Right atrium auricular region (tissue), 2 donors: ENCODE results near the gene TEX11. TPM values are rescaled to one million over a fixed set of nuclear protein-coding genes. Genes with fewer than 3 reads are reported as not detected.
"Not testable (repeated sequence)": the region's sequence is repeated elsewhere in the genome, so short reads cannot be mapped to it uniquely, and the experiment has no call there.

Experiments
- DNase-seq: peaks from one replicate; pipeline ENCODE4 v3.0.0-alpha.2; 2019; ENCODE audit warnings: low spot score
- H3K27ac ChIP-seq, 2 donors: fragments of 200-600 bp; sonication (generic); 1 replicate in 1 of 2; 2 replicates in 1 of 2; pipeline ENCODE4 v1.5.1; 2016 to 2019
- H3K27me3 ChIP-seq, 2 donors: fragments of 200-600 bp; sonication (generic); one replicate each; pipeline versions ENCODE4 v1.5.1 to v1.6.0; 2017 to 2019
- H3K36me3 ChIP-seq: fragments of 200-600 bp; sonication (generic); one replicate; pipeline ENCODE4 v1.5.1; 2016
- H3K4me1 ChIP-seq, 2 donors: fragments of 200-600 bp; sonication (generic); one replicate each; pipeline versions ENCODE4 v1.5.1 to v1.6.0; 2017 to 2019
- H3K4me3 ChIP-seq, 2 donors: fragments of 200-600 bp; sonication (generic); 1 replicate in 1 of 2; 2 replicates in 1 of 2; pipeline ENCODE4 v1.5.1; 2017 to 2019; ENCODE audit warnings: mild to moderate bottlenecking in 1 of 2, moderate library complexity in 1 of 2
- H3K9me3 ChIP-seq, 2 donors: fragments of 200-600 bp; sonication (generic); one replicate each; pipeline ENCODE4 v1.5.1; 2019
- CTCF ChIP-seq, 2 donors: fragments of 200-600 bp; sonication (generic); IDR thresholded peaks; one replicate each; pipeline ENCODE4 v1.5.1; 2019; ENCODE audit warnings: antibody characterized with exemption in 2 of 2
- total RNA-seq, 2 donors: library from RNA; depleted of rRNA; stranded (reverse); fragments of >200 nt; gene quantifications; one replicate each; pipeline ENCODE4 v1.1.0, GENCODE V29; 2016

The TEX11 gene
- total RNA-seq, 2 donors from 2014 or later, result not detected

- Histone ChIP-seq H3K27ac (no peak overlapping the region), H3K4me3 (no peak overlapping the region), H3K36me3 (no peaks in the 10 kb centered on the region), H3K4me1 (no peaks in the 10 kb centered on the region), H3K27me3 (no peaks in the 10 kb centered on the region), H3K9me3 (peaks cover 0 to 11% of the 10 kb centered on the region in 2 donors)
- no peak for DNase-seq
- TF ChIP-seq CTCF (IDR thresholded peaks at IDR 0.05), result no peak
These were observed 316.4 kb downstream of the TEX11 start for GRCh38 chrX:70592091-70592490.

- H3K4me3 ChIP-seq, H3K36me3 ChIP-seq, DNase-seq, H3K27me3 ChIP-seq, H3K27ac ChIP-seq, H3K9me3 ChIP-seq, H3K4me1 ChIP-seq: not testable (repeated sequence)
These were observed 321.4 kb downstream of the TEX11 start for GRCh38 chrX:70587158-70587557.

GRCh38 chrX:70577442-70577841 is 331.1 kb downstream of the TEX11 start:
- Histone ChIP-seq H3K9me3 (peaks cover 0 to 15% of the 10 kb centered on the region in 2 donors), H3K27me3 (no peaks in the 10 kb centered on the region), H3K4me1 (no peaks in the 10 kb centered on the region), H3K36me3 (no peaks in the 10 kb centered on the region), H3K4me3 (no peak overlapping the region), H3K27ac (no peak overlapping the region)
- no peak for TF ChIP-seq CTCF (IDR thresholded peaks at IDR 0.05)
- no peak for DNase-seq

GRCh38 chrX:70569922-70570576 is 338.5 kb downstream of the TEX11 start:
- H3K27ac ChIP-seq, H3K36me3 ChIP-seq, H3K4me1 ChIP-seq, H3K27me3 ChIP-seq, H3K9me3 ChIP-seq, DNase-seq, H3K4me3 ChIP-seq: not testable (repeated sequence)

- H3K36me3 ChIP-seq, result no peaks in the 10 kb centered on the region
- H3K4me3 ChIP-seq, result no peak overlapping the region
- H3K27me3 ChIP-seq, result no peaks in the 10 kb centered on the region
- H3K27ac ChIP-seq, result no peak overlapping the region
- TF ChIP-seq CTCF (IDR thresholded peaks at IDR 0.05), result no peak
- peaks cover 0 to 18% of the 10 kb centered on the region in 2 donors for H3K9me3 ChIP-seq
- DNase-seq, result no peak
- no peaks in the 10 kb centered on the region for H3K4me1 ChIP-seq
These were observed 353.6 kb downstream of the TEX11 start for GRCh38 chrX:70554948-70555347.

GRCh38 chrX:70554523-70554922 is 354.0 kb downstream of the TEX11 start:
- H3K4me3 ChIP-seq, result no peak overlapping the region
- DNase-seq, result no peak
- H3K27ac ChIP-seq, result no peak overlapping the region
- H3K36me3 ChIP-seq, result no peaks in the 10 kb centered on the region
- no peak for TF ChIP-seq CTCF (IDR thresholded peaks at IDR 0.05)
- H3K27me3 ChIP-seq, result no peaks in the 10 kb centered on the region
- H3K9me3 ChIP-seq, result peaks cover 0 to 14% of the 10 kb centered on the region in 2 donors
- H3K4me1 ChIP-seq, result no peaks in the 10 kb centered on the region

GRCh38 chrX:70554081-70554480 is 354.4 kb downstream of the TEX11 start:
- H3K4me3 ChIP-seq, result no peak overlapping the region
- peak in 1 of 2 donors; percentile 33 for TF ChIP-seq CTCF (IDR thresholded peaks at IDR 0.05)
- H3K27me3 ChIP-seq, result no peaks in the 10 kb centered on the region
- DNase-seq, result no peak
- no peaks in the 10 kb centered on the region for H3K4me1 ChIP-seq
- no peaks in the 10 kb centered on the region for H3K36me3 ChIP-seq
- peaks cover 0 to 10% of the 10 kb centered on the region in 2 donors for H3K9me3 ChIP-seq
- no peak overlapping the region for H3K27ac ChIP-seq
